HCT116 (cell line): ENCODE data around the gene CIAO2A. TPM values are rescaled to one million over a fixed set of nuclear protein-coding genes. Genes with fewer than 3 reads are reported as not detected.

Experiments used
- ATAC-seq: fragments of 200-7000 bp; cut with Tn5 transposase; 2 replicates; pipeline ENCODE4 v1.9.1; 2020; ENCODE audit warnings: mild to moderate bottlenecking, moderate library complexity
- BruUV-seq: library from RNA; stranded (reverse); fragments of 400-500 nt; replicated peaks from 2 replicates; lab custom pipeline; 2021; lab: Mats Ljungman, UMichigan
- CTCF ChIA-PET: fragments of 300-600 bp; sonication (Branson Sonifier 250); formaldehyde crosslinking; loops from one replicate; lab custom pipeline; 2021; ENCODE audit warnings: antibody characterized with exemption; lab: Charles Lee
- POLR2A ChIA-PET: fragments of 300-600, 350-600 bp; sonication (Branson Sonifier 250); formaldehyde crosslinking; loops from one replicate; lab custom pipeline; 2021; ENCODE audit warnings: antibody characterized with exemption; lab: Charles Lee
- RAD21 ChIA-PET, 2 experiments: fragments of 300-600 bp; sonication (Branson Sonifier 250); formaldehyde crosslinking; loops; one replicate each; lab custom pipeline; 2023; ENCODE audit warnings: low total read pairs in 2 of 2; ENCODE audit not compliant: uncharacterized antibody in 2 of 2, unreplicated experiment in 2 of 2, low non-redundant PET in 1 of 2; lab: Charles Lee
- DNase-seq: peaks from one replicate; pipeline ENCODE4 v3.0.0-alpha.2; 2010; ENCODE audit warnings: low read depth, low spot score
- H2AFZ ChIP-seq: fragments of 200-600 bp; shearing (Covaris generic), sonication (generic); 2 replicates; pipeline ENCODE4 v1.6.1; 2017; ENCODE audit warnings: low read depth, mixed run types, mixed read lengths, antibody characterized with exemption, low read length; ENCODE audit not compliant: poor library complexity, severe bottlenecking
- H3K27ac ChIP-seq: 2 replicates; pipeline ENCODE4 v1.5.1; 2012; ENCODE audit warnings: low read depth, low read length
- H3K27me3 ChIP-seq: fragments of 200-600 bp; sonication (generic); 2 replicates; pipeline ENCODE4 v1.6.1; 2016; ENCODE audit warnings: mixed run types, low read length, mixed read lengths; ENCODE audit not compliant: insufficient read depth
- H3K36me3 ChIP-seq, 2 experiments: fragments of 200-500 bp in 1 of 2; fragments of 200-600 bp in 1 of 2; sonication (Bioruptor generic) in 1 of 2; sonication (generic) in 1 of 2; 2 replicates each; pipeline versions ENCODE4 v1.5.1 to v1.6.1; 2014 to 2016; ENCODE audit warnings: low read length in 2 of 2, inconsistent platforms in 1 of 2, mixed read lengths in 1 of 2, mixed run types in 1 of 2; ENCODE audit not compliant: insufficient read depth in 2 of 2, control insufficient read depth in 1 of 2
- H3K4me1 ChIP-seq, 2 experiments: fragments of 200-600 bp in 1 of 2; sonication (generic) in 1 of 2; 2 replicates each; pipeline versions ENCODE4 v1.5.1 to v1.6.1; 2012 to 2017; ENCODE audit warnings: low read length in 2 of 2, inconsistent platforms in 1 of 2, mild to moderate bottlenecking in 1 of 2, mixed read lengths in 1 of 2, mixed run types in 1 of 2, moderate library complexity in 1 of 2; ENCODE audit not compliant: insufficient read depth in 2 of 2, control insufficient read depth in 1 of 2
- H3K4me2 ChIP-seq: fragments of 200-600 bp; sonication (generic); 2 replicates; pipeline ENCODE4 v1.6.1; 2017; ENCODE audit warnings: mixed run types, low read length, mixed read lengths
- H3K4me3 ChIP-seq, 2 experiments: fragments of 200-600 bp in 1 of 2; sonication (generic) in 1 of 2; replicated peaks in 1 of 2; 2 replicates each; pipeline ENCODE4 v1.5.1; 2011 to 2016; ENCODE audit warnings: low read length in 2 of 2, control low read depth in 1 of 2, low read depth in 1 of 2, mild to moderate bottlenecking in 1 of 2, mixed read lengths in 1 of 2, mixed run types in 1 of 2
- H3K79me2 ChIP-seq: fragments of 200-600 bp; sonication (generic); 2 replicates; pipeline ENCODE4 v1.6.1; 2017; ENCODE audit warnings: mild to moderate bottlenecking, mixed run types, low read length, moderate library complexity, mixed read lengths; ENCODE audit not compliant: insufficient read depth
- H3K9ac ChIP-seq: fragments of 200-600 bp; sonication (generic); 2 replicates; pipeline ENCODE4 v1.6.1; 2016; ENCODE audit warnings: low read length, mixed read lengths
- H3K9me2 ChIP-seq: fragments of 200-600 bp; sonication (generic), shearing (Covaris generic); 2 replicates; pipeline ENCODE4 v1.6.1; 2017; ENCODE audit warnings: mixed run types, mild to moderate bottlenecking, moderate library complexity; ENCODE audit not compliant: insufficient read depth
- H3K9me3 ChIP-seq, 2 experiments: fragments of 200-500 bp in 1 of 2; fragments of 200-600 bp in 1 of 2; sonication (Bioruptor generic) in 1 of 2; sonication (generic) in 1 of 2; 2 replicates each; pipeline ENCODE4 v1.6.1; 2014 to 2017; ENCODE audit warnings: low read length in 2 of 2, mixed read lengths in 2 of 2, inconsistent platforms in 1 of 2, low read depth in 1 of 2, mild to moderate bottlenecking in 1 of 2, mixed run types in 1 of 2, moderate library complexity in 1 of 2; ENCODE audit not compliant: control insufficient read depth in 1 of 2, insufficient read depth in 1 of 2
- H4K20me1 ChIP-seq: fragments of 200-600 bp; sonication (generic), shearing (Covaris generic); 2 replicates; pipeline ENCODE4 v1.6.1; 2017; ENCODE audit warnings: mixed run types, mild to moderate bottlenecking, moderate library complexity; ENCODE audit not compliant: insufficient read depth
- ATF3 ChIP-seq: IDR thresholded peaks from 2 replicates; pipeline ENCODE4 v1.6.1; 2012
- CBX3 ChIP-seq: IDR thresholded peaks from 2 replicates; pipeline ENCODE4 v1.6.1; 2012; ENCODE audit warnings: low read depth
- CEBPB ChIP-seq: IDR thresholded peaks from 2 replicates; pipeline ENCODE4 v1.6.1; 2012; ENCODE audit warnings: low read depth
- CTCF ChIP-seq, 3 experiments: fragments of 200-600 bp in 1 of 3; sonication (generic) in 1 of 3; IDR thresholded peaks in 2 of 3; conservative IDR thresholded peaks in 1 of 3; 2 replicates each; pipeline ENCODE4 v1.5.1; 2012 to 2017; ENCODE audit warnings: low read depth in 2 of 3, low read length in 2 of 3, antibody characterized with exemption in 1 of 3, borderline replicate concordance in 1 of 3, control low read depth in 1 of 3, mild to moderate bottlenecking in 1 of 3, mixed read lengths in 1 of 3, mixed run types in 1 of 3, moderate library complexity in 1 of 3; ENCODE audit not compliant: insufficient read depth in 1 of 3
- ELF1 ChIP-seq: IDR thresholded peaks from 2 replicates; pipeline ENCODE4 v1.6.1; 2012; ENCODE audit warnings: low read depth, borderline replicate concordance
- EZH2phosphoT487 ChIP-seq: fragments of 200-600 bp; IDR thresholded peaks from 2 replicates; pipeline ENCODE4 v1.6.1; 2018; ENCODE audit warnings: antibody characterized with exemption, borderline replicate concordance
- FOSL1 ChIP-seq: IDR thresholded peaks from 2 replicates; pipeline ENCODE4 v1.6.1; 2012; ENCODE audit warnings: low read depth
- POLR2A ChIP-seq: IDR thresholded peaks from 2 replicates; pipeline ENCODE4 v1.7.0; 2011; ENCODE audit warnings: borderline replicate concordance; ENCODE audit not compliant: insufficient read depth, insufficient read length; ENCODE audit errors: extremely low read depth
- POLR2AphosphoS5 ChIP-seq: IDR thresholded peaks from 2 replicates; pipeline ENCODE4 v1.6.1; 2011; ENCODE audit warnings: mild to moderate bottlenecking, low read depth, low read length, moderate library complexity
- RAD21 ChIP-seq: IDR thresholded peaks from 2 replicates; pipeline ENCODE4 v1.6.1; 2012; ENCODE audit warnings: low read depth, mild to moderate bottlenecking
- REST ChIP-seq: IDR thresholded peaks from 2 replicates; pipeline ENCODE4 v1.6.1; 2012; ENCODE audit warnings: low read depth
- SIN3A ChIP-seq: IDR thresholded peaks from 2 replicates; pipeline ENCODE4 v1.6.1; 2012; ENCODE audit warnings: low read depth
- SP1 ChIP-seq: IDR thresholded peaks from 2 replicates; pipeline ENCODE4 v1.6.1; 2012; ENCODE audit warnings: low read depth
- SRF ChIP-seq: IDR thresholded peaks from 2 replicates; pipeline ENCODE4 v1.6.1; 2012; ENCODE audit warnings: low read depth
- TCF7L2 ChIP-seq: IDR thresholded peaks from 2 replicates; pipeline ENCODE4 v1.7.0; 2011; ENCODE audit warnings: borderline replicate concordance, inconsistent platforms; ENCODE audit not compliant: insufficient read depth, insufficient read length; ENCODE audit errors: extremely low read depth
- ZFX ChIP-seq: fragments of 450-650 bp; IDR thresholded peaks from 2 replicates; pipeline ENCODE4 v1.6.1; 2017
- intact Hi-C: fragments of 100-400 bp; cut with micrococcal nuclease; formaldehyde crosslinking; loops from 2 replicates; pipeline ENCODE4 v1.10.0; 2022
- total RNA-seq: library from RNA; stranded (reverse); gene quantifications from one replicate; pipeline ENCODE4 v1.2.1, GENCODE V29; 2021; ENCODE audit not compliant: unreplicated experiment
- TF ChIP-seq, protein P1 (sequence below): IDR thresholded peaks from 2 replicates; pipeline ENCODE4 v1.6.1; 2011; ENCODE audit warnings: mild to moderate bottlenecking, low read length, moderate library complexity; ENCODE audit not compliant: insufficient replicate concordance; ENCODE audit errors: extremely low read depth

The CIAO2A gene
- total RNA-seq, 1 experiment from 2014 or later, result 69.3 TPM

DNA sequence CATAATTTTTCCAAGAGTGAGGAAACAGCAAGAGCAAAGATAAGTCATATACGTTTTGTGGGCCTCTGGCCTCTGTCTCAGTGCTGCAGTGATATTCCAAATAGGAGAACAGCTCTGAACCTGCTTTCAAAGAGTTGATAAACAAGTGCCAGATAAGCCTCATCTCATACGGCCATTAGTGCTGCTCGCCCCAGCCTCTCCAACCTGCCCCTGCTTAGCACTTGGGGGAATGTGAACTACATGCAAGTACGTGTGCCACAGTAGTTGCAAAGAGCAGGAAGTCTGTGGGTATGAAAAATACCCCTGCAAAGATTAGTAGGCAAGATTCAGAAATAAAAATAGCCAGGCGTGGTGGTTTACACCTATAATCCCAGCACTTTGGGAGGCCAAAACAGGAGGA lies 61.3 kb downstream of the CIAO2A start (continued):
- TF ChIP-seq REST, result no peak
- no peak for TF ChIP-seq RAD21
- TF ChIP-seq EZH2phosphoT487, result no peak
- no peak for TF ChIP-seq POLR2AphosphoS5

DNA sequence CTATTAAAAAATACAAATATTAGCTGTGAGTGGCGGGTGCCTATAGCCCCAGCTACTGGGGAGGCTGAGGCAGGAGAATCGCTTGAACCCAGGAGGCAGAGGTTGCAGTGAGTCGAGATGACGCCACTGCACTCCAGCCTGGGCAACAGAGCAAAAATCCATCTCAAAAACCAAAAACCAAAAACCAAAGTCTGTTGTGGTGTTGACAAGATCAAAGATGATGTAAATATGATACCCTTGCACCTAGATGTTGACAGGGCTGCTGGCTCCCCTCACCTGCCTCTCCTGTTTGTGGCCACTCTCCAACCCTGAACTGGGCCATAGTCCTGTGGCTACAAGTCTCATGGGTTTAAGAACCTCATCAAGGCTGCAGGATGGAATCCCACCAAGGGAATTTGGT lies 63.5 kb downstream of the CIAO2A start:
- H3K27ac ChIP-seq, result no peak overlapping the region
- H3K4me2 ChIP-seq, result no peak overlapping the region
- H3K9me2 ChIP-seq, result no peaks in the 10 kb centered on the region
- DNase-seq (no peak), ATAC-seq (no peak)
- H4K20me1 ChIP-seq, result no peaks in the 10 kb centered on the region
- TF ChIP-seq, protein P1, sequence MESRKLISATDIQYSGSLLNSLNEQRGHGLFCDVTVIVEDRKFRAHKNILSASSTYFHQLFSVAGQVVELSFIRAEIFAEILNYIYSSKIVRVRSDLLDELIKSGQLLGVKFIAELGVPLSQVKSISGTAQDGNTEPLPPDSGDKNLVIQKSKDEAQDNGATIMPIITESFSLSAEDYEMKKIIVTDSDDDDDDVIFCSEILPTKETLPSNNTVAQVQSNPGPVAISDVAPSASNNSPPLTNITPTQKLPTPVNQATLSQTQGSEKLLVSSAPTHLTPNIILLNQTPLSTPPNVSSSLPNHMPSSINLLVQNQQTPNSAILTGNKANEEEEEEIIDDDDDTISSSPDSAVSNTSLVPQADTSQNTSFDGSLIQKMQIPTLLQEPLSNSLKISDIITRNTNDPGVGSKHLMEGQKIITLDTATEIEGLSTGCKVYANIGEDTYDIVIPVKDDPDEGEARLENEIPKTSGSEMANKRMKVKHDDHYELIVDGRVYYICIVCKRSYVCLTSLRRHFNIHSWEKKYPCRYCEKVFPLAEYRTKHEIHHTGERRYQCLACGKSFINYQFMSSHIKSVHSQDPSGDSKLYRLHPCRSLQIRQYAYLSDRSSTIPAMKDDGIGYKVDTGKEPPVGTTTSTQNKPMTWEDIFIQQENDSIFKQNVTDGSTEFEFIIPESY, result no peak
- TF ChIP-seq POLR2AphosphoS5, result no peak
- no peak for TF ChIP-seq SIN3A
- TF ChIP-seq ATF3, result no peak
- no peak for TF ChIP-seq SRF
- TF ChIP-seq RAD21, result no peak
- TF ChIP-seq CTCF (IDR thresholded peaks at IDR 0.05 in 2 of 3, conservative IDR thresholded peaks at IDR 0.05 in 1 of 3; ENCODE audit: borderline replicate concordance in 1 of 3, insufficient read depth in 1 of 3, low read depth in 2 of 3, low read length in 2 of 3), result no peak
- no peak for TF ChIP-seq SP1
- no peak for TF ChIP-seq CBX3
- no peak for TF ChIP-seq FOSL1
- TF ChIP-seq POLR2A, result no peak
- no peak for TF ChIP-seq ZFX
- TF ChIP-seq ELF1, result no peak
- TF ChIP-seq TCF7L2, result no peak
- no peak for TF ChIP-seq CEBPB
- intact Hi-C loops, result no loop called here
- H3K36me3 ChIP-seq, result no peaks in the 10 kb centered on the region
- H3K9me3 ChIP-seq, result no peaks in the 10 kb centered on the region
- H3K4me3 ChIP-seq, result no peak overlapping the region
- no peak overlapping the region for H3K9ac ChIP-seq
- POLR2A ChIA-PET, result interaction anchor here (0.6 kb wide), 1 partner anchor 23 kb away, joined by 3 read pairs; no protein-coding TSS in a partner anchor
- peaks cover 0 to 6% of the 10 kb centered on the region in 2 experiments; a peak in 2 of 4 replicates for H3K4me1 ChIP-seq
- RAD21 ChIA-PET, result no interaction called here
- no peaks in the 10 kb centered on the region for H3K27me3 ChIP-seq
- no peaks in the 10 kb centered on the region for H3K79me2 ChIP-seq
- CTCF ChIA-PET, result no interaction called here
- no TSS peak for BruUV-seq
- no peak overlapping the region for H2AFZ ChIP-seq
